Measurements from ENCODE around the gene VSIG10.

Gene VSIG10

GRCh38 chr12:118061873-118062843 is 41.7 kb downstream of the VSIG10 start:
- H3K27ac ChIP-seq (ENCODE audit: insufficient read depth, low read length, poor library complexity, severe bottlenecking): peak overlapping the region; percentile 78
- H3K4me3 ChIP-seq (ENCODE audit: insufficient read depth, low read depth, low read length, poor library complexity, severe bottlenecking): peak overlapping the region; percentile 93
- no peaks in the 10 kb centered on the region for H3K27me3 ChIP-seq (replicated peaks; ENCODE audit: control insufficient read depth, insufficient read depth, low read length, poor library complexity, severe bottlenecking)
- H3K4me1 ChIP-seq (ENCODE audit: control insufficient read depth, insufficient read depth, low read length, poor library complexity, severe bottlenecking): peaks cover 18% of the 10 kb centered on the region
- no peaks in the 10 kb centered on the region for H3K36me3 ChIP-seq (ENCODE audit: control insufficient read depth, insufficient read depth, low read length)
- no peak for DNase-seq
- H3K9me3 ChIP-seq (ENCODE audit: control insufficient read depth, low read length): no peaks in the 10 kb centered on the region

DNA sequence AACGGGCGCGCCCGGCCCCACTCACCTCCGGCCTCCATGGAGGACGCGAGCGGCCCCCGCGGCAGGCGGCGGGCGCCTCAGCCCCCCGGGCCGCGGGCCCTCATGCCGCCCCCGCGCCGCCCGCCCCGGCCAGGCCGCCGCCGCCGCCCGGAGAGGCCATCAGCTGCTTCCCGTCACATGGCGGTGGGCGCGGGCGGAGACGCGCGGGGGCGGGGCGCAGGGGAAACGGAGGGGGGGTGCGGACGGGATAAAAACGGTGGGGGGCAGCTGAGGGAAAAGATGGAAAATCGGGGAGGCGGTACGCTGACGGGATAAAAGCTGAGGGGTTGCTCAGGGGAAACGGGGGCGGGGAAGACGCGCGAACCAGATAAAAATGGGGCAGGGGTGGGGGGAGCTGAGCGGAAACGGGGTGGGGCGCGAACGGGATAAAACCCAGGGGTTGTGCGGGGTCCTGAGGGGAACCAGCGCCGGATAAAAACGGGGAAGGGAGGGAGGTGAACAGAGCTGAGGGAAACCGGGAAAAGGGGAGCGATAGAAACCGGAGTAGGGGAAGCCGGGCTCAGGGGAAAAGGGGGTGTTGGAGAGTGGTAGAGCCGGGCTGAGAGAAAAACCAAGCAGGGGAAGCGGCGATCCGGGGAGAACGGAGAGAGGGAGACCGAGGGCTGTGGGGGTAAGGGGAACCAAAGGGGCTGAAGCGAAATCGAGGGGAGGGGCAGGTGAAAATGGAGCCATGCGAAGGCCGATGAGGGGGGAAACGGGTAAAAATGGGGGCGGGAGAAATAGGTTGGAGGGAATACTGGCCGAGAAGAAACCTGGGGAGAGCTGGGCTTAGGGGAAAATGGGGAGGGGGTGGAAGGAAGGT is 42.6 kb downstream of the VSIG10 start, which contains the start of gene WSB2:
TSS of gene WSB2 (minus strand) at position 169 of the 862 bp plus-strand sequence. CDS start at position 38, 131 bp downstream.
- peak within 1 kb of the TSS; percentile 93 for H3K4me3 ChIP-seq (ENCODE audit: insufficient read depth, low read depth, low read length, poor library complexity, severe bottlenecking)
- H3K27me3 ChIP-seq (replicated peaks; ENCODE audit: control insufficient read depth, insufficient read depth, low read length, poor library complexity, severe bottlenecking): no peaks in the 10 kb centered on the region
- no peaks in the 10 kb centered on the region for H3K36me3 ChIP-seq (ENCODE audit: control insufficient read depth, insufficient read depth, low read length)
- H3K27ac ChIP-seq (ENCODE audit: insufficient read depth, low read length, poor library complexity, severe bottlenecking): peak within 1 kb of the TSS; percentile 78
- peaks cover 18% of the 10 kb centered on the region for H3K4me1 ChIP-seq (ENCODE audit: control insufficient read depth, insufficient read depth, low read length, poor library complexity, severe bottlenecking)
- no peaks in the 10 kb centered on the region for H3K9me3 ChIP-seq (ENCODE audit: control insufficient read depth, low read length)
- peak; percentile 18 to 50 (median 36) for DNase-seq

- H3K4me1 ChIP-seq (ENCODE audit: control insufficient read depth, insufficient read depth, low read length, poor library complexity, severe bottlenecking): peaks cover 18% of the 10 kb centered on the region
- H3K27me3 ChIP-seq (replicated peaks; ENCODE audit: control insufficient read depth, insufficient read depth, low read length, poor library complexity, severe bottlenecking): no peaks in the 10 kb centered on the region
- no peaks in the 10 kb centered on the region for H3K9me3 ChIP-seq (ENCODE audit: control insufficient read depth, low read length)
- H3K4me3 ChIP-seq (ENCODE audit: insufficient read depth, low read depth, low read length, poor library complexity, severe bottlenecking): peak overlapping the region; percentile 74
- peak in 2 of 3 donors; percentile 7 to 32 for DNase-seq
- peak overlapping the region; percentile 78 for H3K27ac ChIP-seq (ENCODE audit: insufficient read depth, low read length, poor library complexity, severe bottlenecking)
- H3K36me3 ChIP-seq (ENCODE audit: control insufficient read depth, insufficient read depth, low read length): no peaks in the 10 kb centered on the region
Measured at GRCh38 chr12:118060301-118061010, 43.4 kb downstream of the VSIG10 start.

GRCh38 chr12:118059341-118060191 is 44.2 kb downstream of the VSIG10 start:
- Histone ChIP-seq H3K4me1 (ENCODE audit: control insufficient read depth, insufficient read depth, low read length, poor library complexity, severe bottlenecking) (peaks cover 11% of the 10 kb centered on the region), H3K4me3 (ENCODE audit: insufficient read depth, low read depth, low read length, poor library complexity, severe bottlenecking) (peak overlapping the region; percentile 74), H3K9me3 (ENCODE audit: control insufficient read depth, low read length) (no peaks in the 10 kb centered on the region), H3K27me3 (replicated peaks; ENCODE audit: control insufficient read depth, insufficient read depth, low read length, poor library complexity, severe bottlenecking) (no peaks in the 10 kb centered on the region), H3K36me3 (ENCODE audit: control insufficient read depth, insufficient read depth, low read length) (no peaks in the 10 kb centered on the region), H3K27ac (ENCODE audit: insufficient read depth, low read length, poor library complexity, severe bottlenecking) (peak overlapping the region; percentile 78)
- no peak for DNase-seq

DNA sequence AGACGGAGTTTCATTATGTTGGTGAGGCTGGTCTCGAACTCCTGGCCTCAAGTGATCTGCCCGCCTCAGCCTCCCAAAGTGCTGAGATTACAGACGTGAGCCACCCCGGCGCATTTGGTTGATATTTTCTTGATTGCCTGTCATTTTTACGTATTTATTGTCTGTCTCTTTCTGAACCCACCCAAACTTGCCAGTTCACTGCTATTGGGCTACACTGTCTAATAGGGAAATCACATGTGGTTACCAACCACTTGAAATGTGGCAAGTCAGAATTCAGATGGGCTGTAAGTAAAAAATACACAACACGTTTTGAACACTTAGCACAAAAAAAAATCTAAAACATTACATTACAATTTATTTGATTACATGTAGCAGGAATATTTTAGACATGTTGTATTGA is 44.9 kb downstream of the VSIG10 start:
- H3K27ac ChIP-seq (ENCODE audit: insufficient read depth, low read length, poor library complexity, severe bottlenecking): no peak overlapping the region
- DNase-seq: no peak
- H3K36me3 ChIP-seq (ENCODE audit: control insufficient read depth, insufficient read depth, low read length): no peaks in the 10 kb centered on the region
- H3K4me3 ChIP-seq (ENCODE audit: insufficient read depth, low read depth, low read length, poor library complexity, severe bottlenecking): no peak overlapping the region
- no peaks in the 10 kb centered on the region for H3K9me3 ChIP-seq (ENCODE audit: control insufficient read depth, low read length)
- no peaks in the 10 kb centered on the region for H3K27me3 ChIP-seq (replicated peaks; ENCODE audit: control insufficient read depth, insufficient read depth, low read length, poor library complexity, severe bottlenecking)
- H3K4me1 ChIP-seq (ENCODE audit: control insufficient read depth, insufficient read depth, low read length, poor library complexity, severe bottlenecking): peaks cover 11% of the 10 kb centered on the region

GRCh38 chr12:118058227-118058626 is 45.6 kb downstream of the VSIG10 start:
- H3K9me3 ChIP-seq (ENCODE audit: control insufficient read depth, low read length): no peaks in the 10 kb centered on the region
- no peaks in the 10 kb centered on the region for H3K27me3 ChIP-seq (replicated peaks; ENCODE audit: control insufficient read depth, insufficient read depth, low read length, poor library complexity, severe bottlenecking)
- H3K4me1 ChIP-seq (ENCODE audit: control insufficient read depth, insufficient read depth, low read length, poor library complexity, severe bottlenecking): peaks cover 11% of the 10 kb centered on the region
- DNase-seq: no peak
- H3K27ac ChIP-seq (ENCODE audit: insufficient read depth, low read length, poor library complexity, severe bottlenecking): no peak overlapping the region
- no peaks in the 10 kb centered on the region for H3K36me3 ChIP-seq (ENCODE audit: control insufficient read depth, insufficient read depth, low read length)
- no peak overlapping the region for H3K4me3 ChIP-seq (ENCODE audit: insufficient read depth, low read depth, low read length, poor library complexity, severe bottlenecking)

- H3K27me3 ChIP-seq (replicated peaks; ENCODE audit: control insufficient read depth, insufficient read depth, low read length, poor library complexity, severe bottlenecking): no peaks in the 10 kb centered on the region
- no peaks in the 10 kb centered on the region for H3K9me3 ChIP-seq (ENCODE audit: control insufficient read depth, low read length)
- H3K27ac ChIP-seq (ENCODE audit: insufficient read depth, low read length, poor library complexity, severe bottlenecking): no peak overlapping the region
- H3K36me3 ChIP-seq (ENCODE audit: control insufficient read depth, insufficient read depth, low read length): peaks cover 9% of the 10 kb centered on the region
- H3K4me1 ChIP-seq (ENCODE audit: control insufficient read depth, insufficient read depth, low read length, poor library complexity, severe bottlenecking): peaks cover 11% of the 10 kb centered on the region
- no peak for DNase-seq
- no peak overlapping the region for H3K4me3 ChIP-seq (ENCODE audit: insufficient read depth, low read depth, low read length, poor library complexity, severe bottlenecking)
Measured at GRCh38 chr12:118055865-118056773, 47.7 kb downstream of the VSIG10 start.

- Histone ChIP-seq H3K27me3 (replicated peaks; ENCODE audit: control insufficient read depth, insufficient read depth, low read length, poor library complexity, severe bottlenecking) (no peaks in the 10 kb centered on the region), H3K9me3 (ENCODE audit: control insufficient read depth, low read length) (no peaks in the 10 kb centered on the region), H3K4me1 (ENCODE audit: control insufficient read depth, insufficient read depth, low read length, poor library complexity, severe bottlenecking) (peaks cover 8% of the 10 kb centered on the region), H3K27ac (ENCODE audit: insufficient read depth, low read length, poor library complexity, severe bottlenecking) (no peak overlapping the region), H3K36me3 (ENCODE audit: control insufficient read depth, insufficient read depth, low read length) (peaks cover 9% of the 10 kb centered on the region), H3K4me3 (ENCODE audit: insufficient read depth, low read depth, low read length, poor library complexity, severe bottlenecking) (no peak overlapping the region)
- DNase-seq: peak; percentile 25 to 48 (median 46)
Measured at GRCh38 chr12:118055144-118055557, 48.7 kb downstream of the VSIG10 start.
